GM19239 (cell line): Measurements from ENCODE around the gene FOXL2NB.
"Not testable (repeated sequence)": the region's sequence is repeated elsewhere in the genome, so short reads cannot be mapped to it uniquely, and the experiment has no call there.

Source experiments
- DNase-seq: peaks from one replicate; pipeline ENCODE4 v3.0.0; 2011; ENCODE audit warnings: low spot score; ENCODE audit not compliant: insufficient read length
- FAIRE-seq: peaks from 2 replicates; lab custom pipeline; 2011; peaks lifted over from hg19 to GRCh38; lab: Jason Lieb, UNC

The FOXL2NB gene

GRCh38 chr3:138946663-138947494, at the start of gene FOXL2NB, which contains the start of gene FOXL2:
Gene FOXL2NB, plus strand, starts transcription at chr3:138947217. Its CDS starts 148 bp downstream, at chr3:138947365.
Gene FOXL2, minus strand, starts transcription at chr3:138947137. Its CDS starts 415 bp downstream, at chr3:138946722.
- no peak for FAIRE-seq
- DNase-seq: no peak

- DNase-seq: no peak
- no peak for FAIRE-seq
These were observed 48.7 kb upstream of the FOXL2NB start for GRCh38 chr3:138898301-138898700.

GRCh38 chr3:138898708-138899107, 48.3 kb upstream of the FOXL2NB start:
- DNase-seq: no peak
- no peak for FAIRE-seq

GRCh38 chr3:138899351-138899991, 47.5 kb upstream of the FOXL2NB start:
- DNase-seq: no peak
- no peak for FAIRE-seq

- no peak for FAIRE-seq
- DNase-seq: no peak
These were observed 45.5 kb upstream of the FOXL2NB start for GRCh38 chr3:138901567-138901966.

- FAIRE-seq: no peak
These were observed 44.8 kb upstream of the FOXL2NB start for GRCh38 chr3:138902171-138902570.

GRCh38 chr3:138907539-138907938, 39.5 kb upstream of the FOXL2NB start:
- no peak for DNase-seq

More at GRCh38 chr3:138902171-138902570, 44.8 kb upstream of the FOXL2NB start:
- no peak for DNase-seq

GRCh38 chr3:138908846-138909245, 38.2 kb upstream of the FOXL2NB start:
- FAIRE-seq (no peak), DNase-seq (no peak)

More at GRCh38 chr3:138907539-138907938, 39.5 kb upstream of the FOXL2NB start:
- FAIRE-seq: no peak

- FAIRE-seq (no peak), DNase-seq (no peak)
These were observed 37.1 kb upstream of the FOXL2NB start for GRCh38 chr3:138909904-138910303.

GRCh38 chr3:138911621-138912020, 35.4 kb upstream of the FOXL2NB start:
- FAIRE-seq (no peak), DNase-seq (no peak)

GRCh38 chr3:138912237-138912636, 34.8 kb upstream of the FOXL2NB start:
- DNase-seq: no peak

GRCh38 chr3:138913766-138914165, 33.3 kb upstream of the FOXL2NB start:
- FAIRE-seq (no peak), DNase-seq (no peak)

More at GRCh38 chr3:138912237-138912636, 34.8 kb upstream of the FOXL2NB start:
- FAIRE-seq: no peak

- no peak for FAIRE-seq
- DNase-seq: no peak
These were observed 32.0 kb upstream of the FOXL2NB start for GRCh38 chr3:138914870-138915502.

- DNase-seq (peak; percentile 87), FAIRE-seq (peak; percentile 53)
These were observed 31.2 kb upstream of the FOXL2NB start for GRCh38 chr3:138915503-138916498.

- FAIRE-seq: no peak
- no peak for DNase-seq
These were observed 30.2 kb upstream of the FOXL2NB start for GRCh38 chr3:138916824-138917223.

- FAIRE-seq (no peak), DNase-seq (no peak)
These were observed 27.7 kb upstream of the FOXL2NB start for GRCh38 chr3:138919325-138919724.

GRCh38 chr3:138921316-138922292, 25.4 kb upstream of the FOXL2NB start:
- DNase-seq (no peak), FAIRE-seq (no peak)

- FAIRE-seq, DNase-seq: not testable (repeated sequence)
These were observed 24.6 kb upstream of the FOXL2NB start for GRCh38 chr3:138922400-138922799.
